ENCODE data around the gene PXMP4. TPM values are rescaled to one million over a fixed set of nuclear protein-coding genes. Genes with fewer than 3 reads are reported as not detected.

The PXMP4 gene
- total and polyA plus RNA-seq, 9 of the 15 experiments (the other 6 are each of a cell fraction or from before 2014, with no cell fraction given), result 4.8 to 29.1 (median 6.8) TPM

DNA sequence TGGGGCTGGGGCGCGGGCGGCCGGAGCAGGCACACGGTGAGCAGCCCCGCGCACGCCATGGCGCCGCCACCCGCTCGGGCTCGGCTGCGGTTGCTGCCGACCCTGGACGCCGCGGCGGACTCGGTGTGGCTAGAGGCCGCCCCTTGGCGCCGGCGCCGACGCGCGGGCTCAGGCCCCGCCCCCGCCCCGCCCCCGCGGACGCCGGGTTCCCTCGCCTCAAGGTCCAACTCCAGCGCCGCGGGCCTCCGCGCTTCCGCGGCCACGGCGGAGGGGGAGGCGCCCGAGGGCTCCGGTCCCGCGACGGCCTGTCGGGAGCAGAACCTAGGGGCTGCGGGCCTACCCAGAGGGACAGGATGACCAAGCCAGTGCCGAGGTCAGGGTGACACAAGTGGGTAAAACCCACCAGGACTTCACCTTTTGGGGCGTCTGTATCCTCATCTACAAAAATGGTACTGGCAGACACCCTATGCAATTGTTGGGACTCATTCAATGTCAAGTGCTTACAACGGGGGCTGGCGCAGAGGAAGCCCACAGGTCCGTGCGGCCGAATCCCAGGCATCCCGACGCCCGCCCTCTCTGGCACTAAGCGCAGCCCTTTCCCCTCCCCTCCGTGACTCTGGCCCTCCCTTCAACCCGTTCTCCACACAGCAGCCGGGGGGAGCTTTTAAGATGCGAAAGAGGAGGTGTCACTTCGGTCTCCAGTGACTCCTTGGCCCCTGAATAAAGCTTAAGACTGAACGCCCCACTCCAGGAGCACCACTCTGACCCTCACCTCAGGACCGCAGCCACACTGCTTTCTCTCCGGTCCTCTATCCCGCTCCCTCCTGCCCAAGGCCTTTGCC lies 45.6 kb downstream of the PXMP4 start, which contains the start of gene NECAB3 (continued):
- TF ChIP-seq, protein P1, sequence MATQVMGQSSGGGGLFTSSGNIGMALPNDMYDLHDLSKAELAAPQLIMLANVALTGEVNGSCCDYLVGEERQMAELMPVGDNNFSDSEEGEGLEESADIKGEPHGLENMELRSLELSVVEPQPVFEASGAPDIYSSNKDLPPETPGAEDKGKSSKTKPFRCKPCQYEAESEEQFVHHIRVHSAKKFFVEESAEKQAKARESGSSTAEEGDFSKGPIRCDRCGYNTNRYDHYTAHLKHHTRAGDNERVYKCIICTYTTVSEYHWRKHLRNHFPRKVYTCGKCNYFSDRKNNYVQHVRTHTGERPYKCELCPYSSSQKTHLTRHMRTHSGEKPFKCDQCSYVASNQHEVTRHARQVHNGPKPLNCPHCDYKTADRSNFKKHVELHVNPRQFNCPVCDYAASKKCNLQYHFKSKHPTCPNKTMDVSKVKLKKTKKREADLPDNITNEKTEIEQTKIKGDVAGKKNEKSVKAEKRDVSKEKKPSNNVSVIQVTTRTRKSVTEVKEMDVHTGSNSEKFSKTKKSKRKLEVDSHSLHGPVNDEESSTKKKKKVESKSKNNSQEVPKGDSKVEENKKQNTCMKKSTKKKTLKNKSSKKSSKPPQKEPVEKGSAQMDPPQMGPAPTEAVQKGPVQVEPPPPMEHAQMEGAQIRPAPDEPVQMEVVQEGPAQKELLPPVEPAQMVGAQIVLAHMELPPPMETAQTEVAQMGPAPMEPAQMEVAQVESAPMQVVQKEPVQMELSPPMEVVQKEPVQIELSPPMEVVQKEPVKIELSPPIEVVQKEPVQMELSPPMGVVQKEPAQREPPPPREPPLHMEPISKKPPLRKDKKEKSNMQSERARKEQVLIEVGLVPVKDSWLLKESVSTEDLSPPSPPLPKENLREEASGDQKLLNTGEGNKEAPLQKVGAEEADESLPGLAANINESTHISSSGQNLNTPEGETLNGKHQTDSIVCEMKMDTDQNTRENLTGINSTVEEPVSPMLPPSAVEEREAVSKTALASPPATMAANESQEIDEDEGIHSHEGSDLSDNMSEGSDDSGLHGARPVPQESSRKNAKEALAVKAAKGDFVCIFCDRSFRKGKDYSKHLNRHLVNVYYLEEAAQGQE (IDR thresholded peaks at IDR 0.05; ENCODE audit: borderline replicate concordance), result 0 out of 2 replicates have a peak, but pooled peaks have one; percentile 8
- TF ChIP-seq, protein P1 (CRISPR knock-in tag; IDR thresholded peaks at IDR 0.05; ENCODE audit: low read depth), result no peak; the same call in 1 of the 2 replicates
- TF ChIP-seq NEUROD1 (IDR thresholded peaks at IDR 0.05; ENCODE audit: borderline replicate concordance, low read depth, low read length, partially characterized antibody) (no peak), MITF (IDR thresholded peaks at IDR 0.05) (no peak), RBBP5 (IDR thresholded peaks at IDR 0.05; ENCODE audit: borderline replicate concordance, insufficient read depth, low read length, poor library complexity, severe bottlenecking) (no peak), BCLAF1 (IDR thresholded peaks at IDR 0.05; ENCODE audit: borderline replicate concordance in 1 of 2, control insufficient read depth in 1 of 2, low read depth in 2 of 2, low read length in 1 of 2) (no peak), SMAD4 (CRISPR knock-in tag; conservative IDR thresholded peaks at IDR 0.05) (peak; percentile 55), MAFG (tag; conservative IDR thresholded peaks at IDR 0.05) (no peak), DMBX1 (CRISPR knock-in tag; IDR thresholded peaks at IDR 0.05; ENCODE audit: borderline replicate concordance) (no peak), SMARCA4 (IDR thresholded peaks at IDR 0.05) (no peak), IRF2 (CRISPR knock-in tag; IDR thresholded peaks at IDR 0.05) (no peak)
